Endothelial cell (in vitro differentiated cells): Measurements from ENCODE around the gene PTPN14. TPM values are rescaled to one million over a fixed set of nuclear protein-coding genes. Genes with fewer than 3 reads are reported as not detected.
A peak's percentile ranks its signal among the peaks of the same experiment; 100 is the strongest.

Experiments
- DNase-seq: peaks from one replicate; pipeline ENCODE4 v3.0.0; 2021; ENCODE audit warnings: low spot score
- H3K27ac Mint-ChIP-seq: one replicate; pipeline ENCODE4 v1.8.0; 2021; ENCODE audit warnings: mixed read lengths, inconsistent platforms; ENCODE audit not compliant: unreplicated experiment
- H3K27me3 Mint-ChIP-seq: one replicate; pipeline ENCODE4 v1.8.0; 2021; ENCODE audit warnings: mild to moderate bottlenecking, moderate library complexity, mixed read lengths, inconsistent platforms; ENCODE audit not compliant: unreplicated experiment
- H3K36me3 Mint-ChIP-seq: one replicate; pipeline ENCODE4 v1.8.0; 2021; ENCODE audit warnings: mild to moderate bottlenecking, low read depth, mixed read lengths, inconsistent platforms; ENCODE audit not compliant: unreplicated experiment
- H3K4me1 Mint-ChIP-seq: one replicate; pipeline ENCODE4 v1.8.0; 2021; ENCODE audit warnings: mild to moderate bottlenecking, mixed read lengths, inconsistent platforms; ENCODE audit not compliant: unreplicated experiment
- H3K4me3 Mint-ChIP-seq: one replicate; pipeline ENCODE4 v1.8.0; 2021; ENCODE audit warnings: mild to moderate bottlenecking, mixed read lengths, inconsistent platforms; ENCODE audit not compliant: unreplicated experiment
- H3K9me3 Mint-ChIP-seq: one replicate; pipeline ENCODE4 v1.8.0; 2021; ENCODE audit warnings: mixed read lengths, inconsistent platforms; ENCODE audit not compliant: unreplicated experiment
- CTCF ChIP-seq: fragments of 200-600 bp; sonication (generic); IDR thresholded peaks from one replicate; pipeline ENCODE4 v1.5.0; 2021; ENCODE audit warnings: antibody characterized with exemption; ENCODE audit not compliant: unreplicated experiment
- total RNA-seq: library from RNA; stranded (reverse); fragmentation: NEBNext Ultra II Directional; extraction: Animal tissue kit (Norgen Biotek cat#: 25700); gene quantifications from one replicate; pipeline ENCODE4 v1.2.1, GENCODE V29; 2021; ENCODE audit not compliant: unreplicated experiment

Gene PTPN14
- total RNA-seq, 1 donor from 2014 or later, result 46.3 TPM

- no peak overlapping the region for H3K27ac Mint-ChIP-seq
- no peak overlapping the region for H3K4me3 Mint-ChIP-seq
- no peaks in the 10 kb centered on the region for H3K4me1 Mint-ChIP-seq
- H3K9me3 Mint-ChIP-seq, result no peaks in the 10 kb centered on the region
- no peak for TF ChIP-seq CTCF
- DNase-seq, result no peak
- H3K27me3 Mint-ChIP-seq, result peaks cover 1% of the 10 kb centered on the region
- peaks cover 2% of the 10 kb centered on the region for H3K36me3 Mint-ChIP-seq
Measured at GRCh38 chr1:214389734-214390133, 161.7 kb downstream of the PTPN14 start.

GRCh38 chr1:214386747-214387146, 164.7 kb downstream of the PTPN14 start:
- no peak overlapping the region for H3K27ac Mint-ChIP-seq
- DNase-seq, result no peak
- H3K9me3 Mint-ChIP-seq, result no peaks in the 10 kb centered on the region
- TF ChIP-seq CTCF, result no peak
- no peak overlapping the region for H3K4me3 Mint-ChIP-seq
- H3K27me3 Mint-ChIP-seq, result no peaks in the 10 kb centered on the region
- H3K36me3 Mint-ChIP-seq, result peaks cover 16% of the 10 kb centered on the region
- no peaks in the 10 kb centered on the region for H3K4me1 Mint-ChIP-seq

- DNase-seq, result no peak
- no peaks in the 10 kb centered on the region for H3K27me3 Mint-ChIP-seq
- no peak overlapping the region for H3K4me3 Mint-ChIP-seq
- no peak for TF ChIP-seq CTCF
- H3K27ac Mint-ChIP-seq, result no peak overlapping the region
- no peaks in the 10 kb centered on the region for H3K4me1 Mint-ChIP-seq
- H3K9me3 Mint-ChIP-seq, result no peaks in the 10 kb centered on the region
- H3K36me3 Mint-ChIP-seq, result peaks cover 16% of the 10 kb centered on the region
Measured at GRCh38 chr1:214386333-214386732, 165.1 kb downstream of the PTPN14 start.

- peaks cover 21% of the 10 kb centered on the region for H3K36me3 Mint-ChIP-seq
- H3K9me3 Mint-ChIP-seq, result no peaks in the 10 kb centered on the region
- TF ChIP-seq CTCF, result no peak
- H3K4me3 Mint-ChIP-seq, result no peak overlapping the region
- no peaks in the 10 kb centered on the region for H3K4me1 Mint-ChIP-seq
- H3K27me3 Mint-ChIP-seq, result no peaks in the 10 kb centered on the region
- no peak overlapping the region for H3K27ac Mint-ChIP-seq
- DNase-seq, result no peak
Measured at GRCh38 chr1:214385428-214385827, 166.0 kb downstream of the PTPN14 start.

GRCh38 chr1:214384373-214385079, 166.9 kb downstream of the PTPN14 start:
- no peak for TF ChIP-seq CTCF
- peaks cover 21% of the 10 kb centered on the region for H3K36me3 Mint-ChIP-seq
- H3K27me3 Mint-ChIP-seq, result no peaks in the 10 kb centered on the region
- H3K4me3 Mint-ChIP-seq, result peak overlapping the region; percentile 76
- H3K9me3 Mint-ChIP-seq, result no peaks in the 10 kb centered on the region
- H3K4me1 Mint-ChIP-seq, result peaks cover 2% of the 10 kb centered on the region
- no peak for DNase-seq
- H3K27ac Mint-ChIP-seq, result no peak overlapping the region
